GM21737 (cell line): Measurements from ENCODE around the gene HMGCL.
"Not testable (repeated sequence)": the region's sequence is repeated elsewhere in the genome, so short reads cannot be mapped to it uniquely, and the experiment has no call there.

Source experiments
- ATAC-seq: cut with Tn5 transposase; IDR thresholded peaks from one replicate; pipeline ENCODE4 v1.9.1; 2021; ENCODE audit warnings: mild to moderate bottlenecking, moderate library complexity; ENCODE audit not compliant: unreplicated experiment

Gene HMGCL

DNA sequence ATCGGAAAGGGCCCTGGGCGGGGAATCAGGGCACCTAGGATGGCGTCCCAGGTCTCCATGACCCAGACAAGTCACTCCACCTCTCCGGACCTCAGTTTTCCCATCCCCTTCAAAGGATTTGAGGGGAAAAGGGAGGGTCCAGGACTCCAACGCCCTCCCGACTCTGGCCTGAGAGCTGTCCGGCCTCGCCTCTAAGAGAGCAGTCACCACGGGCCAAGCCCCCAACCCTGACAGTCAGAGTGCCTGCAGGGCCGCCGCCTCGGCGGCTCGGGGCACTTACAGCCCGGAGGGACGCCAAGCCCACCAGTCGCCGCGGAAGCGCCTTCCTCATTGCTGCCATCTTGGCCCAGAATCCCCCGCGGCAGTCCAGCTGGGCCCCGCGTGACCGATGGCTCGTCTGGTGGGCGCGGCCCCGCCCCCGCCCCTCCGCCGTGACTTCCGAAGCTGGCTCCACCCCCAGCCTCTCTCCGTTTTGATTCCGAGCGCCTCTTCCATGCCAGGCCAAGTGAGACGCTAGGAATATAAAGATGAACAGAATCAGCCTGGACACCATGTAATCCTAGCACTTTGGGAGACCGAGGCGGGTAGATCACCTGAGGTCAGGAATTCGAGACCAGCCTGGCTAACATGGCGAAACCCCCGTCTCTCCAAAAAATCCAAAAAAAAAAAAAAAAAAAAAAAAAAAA lies at the start of gene HMGCL:
Gene HMGCL, minus strand, starts transcription at position 354 of the 686 bp plus-strand sequence. Its CDS starts 14 bp downstream, at position 340.
- ATAC-seq, result peak; percentile 82

DNA sequence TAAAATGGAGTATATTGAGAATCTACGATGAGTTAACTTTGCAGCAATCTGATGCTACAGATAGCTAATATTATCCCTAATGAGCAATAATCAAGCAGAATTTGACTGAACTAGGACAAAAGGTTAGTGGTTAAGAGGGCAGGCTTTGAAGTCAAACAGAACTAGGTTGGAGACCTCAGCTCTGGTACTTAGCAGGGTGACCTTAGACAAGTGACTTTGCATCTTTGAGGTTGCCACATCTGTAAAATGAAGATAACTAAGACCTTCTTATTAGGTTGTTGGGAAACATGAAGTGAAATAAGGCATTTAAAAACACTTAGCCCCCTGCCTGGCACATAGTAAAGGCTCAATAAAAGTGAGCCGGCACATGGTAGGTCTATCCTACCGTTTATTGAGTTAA lies 47.2 kb upstream of the HMGCL start:
- ATAC-seq, result no peak

DNA sequence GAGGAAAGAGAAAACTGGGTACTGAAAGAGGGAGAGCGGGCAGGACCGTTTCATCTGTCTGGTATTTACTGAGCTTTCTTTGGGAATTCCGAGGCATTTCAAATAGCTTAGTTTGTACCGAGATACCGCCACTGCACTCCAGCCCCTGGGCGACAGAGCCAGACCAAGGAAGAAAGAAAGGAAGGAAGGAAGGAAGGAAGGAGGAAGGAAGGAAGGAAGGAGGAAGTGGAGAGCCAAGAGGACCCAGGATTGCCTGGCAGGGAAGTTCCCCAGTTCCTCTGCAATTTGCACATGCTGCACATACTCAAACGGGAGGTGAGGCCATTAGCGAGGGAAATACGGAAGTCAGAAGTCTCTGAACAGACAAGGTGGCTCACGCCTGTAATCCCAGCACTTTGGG lies 43.8 kb upstream of the HMGCL start:
- no peak for ATAC-seq

DNA sequence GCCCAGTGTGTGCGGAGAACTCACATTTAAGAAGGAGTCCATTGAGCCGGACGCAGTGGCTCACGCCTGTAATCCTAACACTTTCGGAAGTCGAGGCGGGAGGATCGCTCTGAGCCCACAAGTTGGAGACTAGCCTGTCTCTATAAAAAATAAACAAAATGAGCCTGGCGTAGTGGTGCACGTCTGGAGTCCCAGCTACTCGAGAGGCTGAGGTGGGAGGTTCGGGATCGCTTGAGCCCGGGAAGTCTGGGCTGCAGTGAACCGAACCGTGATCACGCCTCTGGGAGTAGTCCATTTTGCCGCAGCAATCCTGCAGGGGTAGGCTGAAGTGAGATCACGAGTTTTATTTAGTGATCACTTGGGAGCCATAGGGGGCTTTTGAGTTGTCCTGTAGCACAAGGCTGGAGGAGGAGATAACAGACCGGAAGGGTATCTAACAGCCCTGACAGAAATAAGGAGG lies 43.4 kb upstream of the HMGCL start:
- no peak for ATAC-seq

DNA sequence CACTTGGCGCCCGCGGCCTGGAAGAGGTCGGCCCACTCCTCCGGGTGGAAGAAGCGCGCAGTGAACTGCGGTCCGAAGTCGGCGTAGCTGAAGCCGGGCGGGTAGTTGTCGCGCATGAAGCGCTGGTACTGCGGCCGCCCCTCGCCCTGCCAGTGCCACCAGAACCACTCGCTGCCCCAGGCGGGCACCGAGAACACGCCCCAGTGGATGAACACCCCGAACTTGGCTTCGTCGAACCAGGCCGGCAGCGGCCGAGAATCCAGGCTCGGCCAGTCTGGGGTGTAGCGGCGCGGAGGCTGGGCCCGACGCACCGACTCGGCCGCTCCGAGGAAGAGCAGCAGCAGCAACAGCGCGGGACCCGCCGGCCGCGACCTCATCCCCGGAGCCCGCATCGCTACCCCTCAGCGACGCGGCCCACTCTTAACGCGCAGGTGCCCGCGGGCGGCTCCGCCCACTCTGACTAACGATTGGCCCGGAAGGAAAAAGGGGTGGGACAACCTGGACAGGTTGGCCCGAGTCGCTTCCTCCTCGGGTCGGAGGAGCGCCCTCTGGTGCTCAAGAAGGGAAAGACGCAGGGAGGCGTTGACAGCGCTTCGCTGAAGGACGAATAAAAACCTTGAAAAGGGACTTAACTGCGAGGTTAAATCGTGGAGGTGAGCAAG lies 42.8 kb upstream of the HMGCL start, which contains the start of gene FUCA1:
Gene FUCA1, minus strand, starts transcription at position 396 of the 662 bp plus-strand sequence. Its CDS starts 4 bp downstream, at position 392.
- peak; percentile 88 for ATAC-seq

DNA sequence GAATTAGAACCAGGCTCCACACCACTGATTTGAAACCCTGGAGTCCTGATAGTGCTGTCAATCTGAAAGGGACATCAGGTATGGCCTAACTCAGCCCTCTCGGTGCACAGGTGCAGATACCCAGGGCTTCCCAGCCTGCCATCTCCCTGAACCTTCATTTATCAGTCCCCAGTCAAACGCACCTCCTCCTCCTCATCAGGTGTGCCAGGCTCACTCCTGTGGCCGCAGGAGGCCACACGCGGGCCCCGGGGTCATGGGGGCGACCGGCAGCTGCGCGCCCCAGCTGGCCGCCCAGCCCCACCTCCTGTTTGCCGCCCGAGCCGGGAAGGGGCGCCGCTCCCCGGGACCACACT lies 42.3 kb upstream of the HMGCL start:
- no peak for ATAC-seq

DNA sequence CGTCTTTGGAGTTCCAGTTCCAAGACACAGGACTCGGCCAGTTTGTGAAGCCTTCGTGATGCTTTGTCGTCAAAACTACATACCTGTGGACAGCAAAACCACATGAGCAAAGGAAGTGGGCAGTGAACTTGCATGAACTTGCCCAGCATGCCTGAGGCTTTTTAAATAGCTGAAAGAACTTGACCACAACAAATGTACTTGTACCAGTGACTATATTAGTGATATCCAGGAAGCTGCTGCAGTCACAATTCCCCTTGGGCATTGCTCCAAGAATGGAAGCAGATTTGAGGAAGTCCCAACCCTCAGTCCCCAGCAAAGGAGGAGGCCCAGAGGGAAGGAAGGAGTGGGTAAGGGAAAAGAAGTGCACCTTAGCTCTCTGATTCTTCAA lies 40.3 kb upstream of the HMGCL start:
- ATAC-seq, result no peak

DNA sequence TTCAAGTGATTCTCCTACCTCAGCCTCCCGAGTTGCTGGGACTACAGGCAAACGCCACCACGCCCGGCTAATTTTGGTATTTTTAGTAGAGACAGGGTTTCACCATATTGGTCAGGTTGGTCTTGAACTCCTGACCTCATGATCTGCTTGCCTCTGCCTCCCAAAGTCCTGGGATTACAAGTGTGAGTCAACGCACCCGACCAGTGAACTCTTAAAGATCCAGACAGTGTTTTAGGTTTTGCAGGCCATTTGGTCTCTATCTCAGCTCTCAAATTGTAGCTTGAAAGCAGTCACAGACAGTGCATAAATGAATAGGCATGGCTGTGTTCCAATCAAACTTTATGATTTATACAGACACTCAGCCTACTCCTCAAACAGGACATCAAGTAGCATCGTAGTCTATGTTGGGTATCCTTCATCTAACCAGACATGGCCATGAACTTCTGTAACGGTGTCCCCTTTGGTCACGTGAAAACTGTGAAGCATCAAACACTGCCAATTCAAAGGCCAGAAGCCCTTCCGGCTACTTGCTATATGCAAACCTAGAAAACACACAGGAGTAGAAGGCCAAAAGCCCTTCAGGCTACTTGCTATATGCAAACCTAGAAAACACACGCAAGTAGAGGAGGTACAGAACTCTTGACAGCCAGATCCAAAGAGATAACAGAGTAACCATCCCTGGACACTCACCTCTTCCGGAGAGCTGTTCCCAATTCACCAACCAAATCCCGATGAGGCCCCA lies 39.7 kb upstream of the HMGCL start:
- no peak for ATAC-seq

DNA sequence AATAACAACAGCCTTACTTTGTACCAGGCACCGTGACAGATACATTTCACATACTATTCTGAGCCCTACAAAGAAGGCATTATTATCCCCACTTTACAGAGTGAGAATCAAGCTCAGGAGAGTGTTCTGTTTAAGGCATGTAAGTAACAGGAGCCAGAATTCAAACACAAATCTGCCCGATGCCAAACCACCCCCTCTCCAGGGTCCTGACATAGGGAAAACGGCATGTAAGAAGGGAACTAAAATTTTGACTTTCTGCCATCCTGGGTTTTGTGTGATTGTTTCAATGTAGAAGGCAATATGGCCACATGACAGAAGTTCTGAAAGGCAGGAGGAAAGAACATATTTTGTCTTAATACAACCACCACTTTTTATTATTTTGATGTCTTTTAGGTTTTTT lies 37.4 kb upstream of the HMGCL start:
- ATAC-seq, result no peak

DNA sequence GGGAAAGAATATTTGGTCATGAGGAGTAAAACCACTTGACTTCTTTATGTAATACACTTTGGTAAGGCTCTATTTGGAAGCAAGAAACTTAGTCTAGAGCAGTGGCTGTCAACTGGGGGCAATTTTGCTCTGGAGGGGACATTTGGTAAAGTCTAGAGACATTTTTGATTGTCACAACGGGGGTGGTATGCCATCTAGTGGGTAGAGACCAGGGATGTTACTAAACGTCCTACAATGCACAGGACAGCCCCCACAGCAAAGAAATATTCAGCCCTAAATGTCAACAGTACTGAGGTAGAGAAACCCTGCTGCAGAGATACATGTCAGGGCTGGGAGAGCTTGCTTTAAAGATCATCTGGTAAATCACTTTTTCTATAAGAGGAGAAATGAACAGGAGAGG lies 29.3 kb upstream of the HMGCL start:
- ATAC-seq, result no peak

DNA sequence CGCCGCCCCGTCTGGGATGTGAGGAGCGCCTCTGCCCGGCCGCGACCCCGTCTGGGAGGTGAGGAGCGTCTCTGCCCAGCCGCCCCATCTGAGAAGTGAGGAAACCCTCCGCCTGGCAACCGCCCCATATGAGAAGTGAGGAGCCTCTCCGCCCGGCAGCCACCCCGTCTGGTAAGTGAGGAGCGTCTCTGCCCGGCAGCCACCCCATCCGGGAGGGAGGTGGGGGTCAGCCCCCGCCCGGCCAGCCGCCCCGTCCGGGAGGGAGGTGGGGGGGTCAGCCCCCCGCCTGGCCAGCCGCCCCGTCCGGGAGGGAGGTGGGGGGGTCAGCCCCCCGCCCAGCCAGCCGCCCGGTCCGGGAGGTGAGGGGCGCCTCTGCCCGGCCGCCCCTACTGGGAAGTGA lies 27.9 kb upstream of the HMGCL start:
- not testable (repeated sequence) for ATAC-seq

DNA sequence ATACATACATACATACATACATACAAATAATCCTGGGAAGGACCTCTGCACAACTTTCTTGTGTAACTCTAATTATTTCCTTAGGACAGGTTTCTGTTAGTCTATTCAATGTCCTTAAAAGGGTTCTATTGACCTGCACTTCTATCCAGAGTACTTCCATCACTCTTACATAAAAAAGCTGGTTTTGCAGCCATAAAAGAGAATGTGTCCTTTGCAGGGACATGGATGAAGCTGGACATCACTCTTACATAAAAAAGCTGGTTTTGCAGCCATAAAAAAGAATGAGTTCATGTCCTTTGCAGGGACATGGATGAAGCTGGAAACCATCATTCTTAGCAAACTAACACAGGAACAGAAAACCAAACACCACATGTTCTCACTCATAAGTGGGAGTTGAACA lies 26.2 kb upstream of the HMGCL start:
- ATAC-seq, result not testable (repeated sequence)

DNA sequence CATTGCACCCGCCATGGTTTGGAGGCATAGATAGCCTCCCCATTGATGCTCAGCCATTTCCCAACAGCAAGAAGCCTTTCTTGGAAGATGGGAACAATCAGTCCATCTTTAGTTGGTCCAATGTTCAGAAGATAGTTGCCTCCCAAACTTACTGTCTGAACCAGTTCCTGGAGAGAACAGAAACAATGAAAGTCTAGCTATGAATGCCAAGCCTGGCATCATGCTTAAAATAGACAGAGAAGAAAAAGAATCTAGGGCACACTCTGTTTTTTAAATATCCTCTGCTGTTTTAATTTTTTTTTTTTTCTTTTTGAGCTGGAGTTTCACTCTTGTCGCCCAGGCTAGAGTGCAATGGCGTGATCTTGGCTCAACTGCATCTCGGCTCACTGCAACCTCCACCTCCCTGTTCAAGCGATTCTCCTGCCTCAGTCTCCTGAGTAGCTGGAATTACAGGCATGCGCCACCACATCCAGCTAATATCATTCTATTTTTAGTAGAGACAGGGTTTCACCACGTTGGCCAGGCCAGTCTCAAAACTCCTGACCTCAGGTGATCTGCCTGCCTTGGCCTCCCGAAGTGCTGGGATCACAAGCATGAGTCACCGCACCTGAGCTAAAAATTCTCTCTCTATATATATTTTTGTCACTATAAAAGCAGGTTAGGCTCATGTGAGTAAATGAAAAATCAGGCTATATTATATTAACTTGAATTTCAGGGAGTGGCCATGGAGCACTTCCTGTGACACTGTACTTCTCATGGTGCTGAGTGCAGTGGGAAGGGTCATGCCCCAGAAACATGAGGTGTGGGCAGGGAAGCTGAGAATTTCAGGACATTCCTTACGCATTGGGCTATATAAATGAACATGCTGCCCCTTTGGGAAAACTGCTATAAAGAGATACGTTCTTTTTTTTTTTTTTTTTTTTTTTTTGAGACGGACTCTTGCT lies 23.7 kb upstream of the HMGCL start:
- no peak for ATAC-seq

DNA sequence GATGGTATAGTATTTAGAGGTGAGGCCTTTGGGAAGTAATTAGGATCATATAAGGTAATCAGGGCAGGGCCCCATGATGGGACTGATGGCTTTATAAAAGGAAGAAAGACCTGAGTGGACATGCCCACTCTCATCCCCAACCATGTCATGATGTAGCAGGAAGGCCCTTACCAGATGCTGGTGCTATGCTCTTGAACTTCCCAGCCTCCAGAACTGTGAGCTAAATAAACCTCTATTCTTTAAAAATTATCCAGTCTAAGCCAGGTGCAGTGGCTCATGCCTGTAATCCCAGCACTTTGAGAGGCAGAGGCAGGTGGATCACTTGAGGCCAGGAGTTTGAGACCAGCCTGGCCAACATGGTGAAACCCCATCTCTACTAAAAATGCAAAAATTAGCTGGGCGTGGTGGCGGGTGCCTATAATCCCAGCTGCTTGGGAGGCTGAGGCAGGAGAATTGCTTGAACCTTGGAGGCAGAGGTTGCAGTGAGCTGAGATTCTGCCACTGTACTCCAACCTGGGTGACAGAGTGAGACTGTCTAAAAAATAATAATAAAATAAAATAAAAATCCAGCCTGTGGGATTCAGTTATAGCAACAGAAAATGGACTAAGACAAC lies 22.4 kb upstream of the HMGCL start:
- ATAC-seq, result not testable (repeated sequence)

DNA sequence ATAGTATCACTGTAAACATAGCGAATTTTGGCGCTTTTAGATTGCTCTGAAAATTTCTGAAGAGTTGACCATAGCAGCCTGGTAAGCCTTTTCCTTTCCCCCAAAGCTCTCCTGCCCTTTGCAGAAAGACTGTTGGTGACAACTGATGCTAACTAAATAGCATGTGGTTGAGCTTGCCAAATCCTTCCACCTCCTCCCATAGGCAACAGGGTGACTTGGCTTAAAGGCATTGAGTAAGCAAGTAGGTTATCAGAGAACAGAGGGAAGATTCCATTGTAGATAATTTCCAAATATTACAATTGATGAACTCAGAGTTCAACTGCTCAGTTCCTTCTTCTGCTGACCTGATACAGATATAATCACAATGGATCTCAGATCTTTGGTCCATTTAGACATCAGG lies 19.9 kb upstream of the HMGCL start:
- no peak for ATAC-seq

DNA sequence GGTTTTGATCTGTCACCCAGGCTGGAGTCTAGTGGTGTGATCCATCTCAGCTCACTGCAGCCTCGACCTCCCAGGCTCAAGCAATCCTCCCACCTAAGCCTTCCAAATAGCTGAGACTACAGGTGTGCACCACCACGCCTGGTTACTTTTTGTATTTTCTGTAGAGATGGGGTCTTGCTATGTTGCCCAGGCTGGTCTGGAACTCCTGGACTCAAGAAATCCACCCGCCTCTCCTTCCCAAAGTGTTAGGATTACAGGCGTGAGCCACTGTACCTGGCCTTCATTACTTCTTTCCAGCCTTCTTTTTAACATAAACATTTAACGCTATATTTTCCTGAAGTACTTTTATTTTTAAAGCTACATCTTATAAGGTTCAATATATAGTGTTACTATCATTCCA lies 18.4 kb upstream of the HMGCL start:
- ATAC-seq, result no peak

DNA sequence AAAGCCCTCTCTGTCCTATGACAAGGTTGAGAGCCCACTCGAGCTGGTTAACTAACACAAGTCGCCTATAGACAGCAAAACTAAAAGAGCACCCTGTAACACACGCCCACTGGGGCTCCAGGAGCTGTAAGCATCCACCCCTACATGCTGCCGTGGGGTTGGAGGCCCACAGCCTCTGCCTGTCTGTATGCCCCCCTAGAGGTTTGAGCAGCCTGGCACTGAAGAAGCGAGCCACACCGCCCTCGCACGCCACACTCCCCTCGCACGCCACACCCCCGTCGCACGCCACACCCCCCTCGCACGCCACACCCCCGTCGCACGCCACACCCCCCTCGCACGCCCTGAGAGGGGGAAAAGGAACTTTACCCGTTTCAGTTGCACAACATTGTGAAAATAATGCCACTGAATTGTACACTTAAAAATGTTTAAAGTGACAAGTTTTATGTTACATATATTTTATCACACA lies 13.2 kb upstream of the HMGCL start:
- peak; percentile 85 for ATAC-seq

DNA sequence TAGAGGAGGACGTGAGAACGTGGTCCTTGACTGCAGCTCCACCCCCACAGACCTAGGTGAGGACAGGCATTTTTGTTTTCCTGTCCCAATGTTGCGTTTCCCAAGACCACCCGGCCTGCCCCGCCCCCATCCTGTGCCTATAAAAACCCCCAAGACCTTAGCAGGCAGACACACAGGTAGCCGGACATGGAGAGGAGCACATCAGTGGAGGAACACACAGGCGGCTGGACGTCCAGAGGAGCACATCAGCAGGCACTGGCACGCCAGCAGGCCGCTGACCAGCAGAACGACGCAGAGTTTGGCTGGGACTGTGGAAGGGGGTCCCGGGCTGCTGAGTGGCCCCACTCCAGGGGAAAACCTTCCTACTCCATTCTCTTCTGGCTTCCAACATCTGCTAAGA lies 12.7 kb upstream of the HMGCL start:
- no peak for ATAC-seq

DNA sequence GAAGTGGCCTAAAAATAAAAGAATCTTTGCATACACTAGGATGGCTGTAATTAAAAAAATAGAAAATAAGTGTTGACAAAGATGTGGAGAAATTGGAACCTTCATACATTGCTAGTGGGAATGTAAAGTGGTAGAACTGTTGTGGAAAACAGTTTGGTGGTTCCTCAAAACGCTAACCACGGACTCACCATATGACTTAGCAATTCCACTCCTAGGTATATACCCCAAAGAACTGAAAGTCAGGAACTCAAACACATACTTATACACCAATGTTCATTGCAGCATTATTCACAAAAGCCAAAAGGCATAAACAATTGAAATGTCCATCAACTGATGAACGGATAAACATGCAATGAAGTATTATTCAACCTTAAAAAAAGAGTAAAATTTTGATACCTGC lies 10.8 kb upstream of the HMGCL start:
- no peak for ATAC-seq

DNA sequence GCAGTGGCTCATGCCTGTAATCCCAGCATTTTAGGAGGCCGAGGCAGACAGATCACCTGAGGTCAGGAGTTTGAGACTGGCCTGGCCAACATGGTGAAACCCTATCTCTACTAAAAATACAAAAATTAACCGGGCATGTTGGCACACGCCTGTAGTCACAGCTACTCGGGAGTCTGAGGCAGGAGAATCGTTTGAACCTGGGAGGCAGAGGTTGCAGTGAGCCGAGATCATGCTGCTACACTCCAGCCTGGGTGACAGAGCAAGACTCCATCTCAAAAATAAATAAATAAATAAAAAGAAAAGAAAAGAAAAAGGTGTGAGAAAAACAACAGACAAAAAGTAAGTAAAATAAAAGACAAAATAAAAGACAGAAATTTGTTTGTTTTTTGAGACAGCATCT lies 8.9 kb upstream of the HMGCL start:
- ATAC-seq, result not testable (repeated sequence)
